ENCODE measurements around the gene IL11RA.
A peak's percentile ranks its signal among the peaks of the same experiment; 100 is the strongest.

IL11RA gene

GRCh38 chr9:34707130-34707529 is 55.1 kb downstream of the IL11RA start:
- Mint-ChIP-seq H3K9me3 (peaks cover 6% of the 10 kb centered on the region), H3K4me1 (peaks cover 1% of the 10 kb centered on the region), H3K4me3 (no peak overlapping the region), H3K27ac (no peak overlapping the region), H3K36me3 (ENCODE audit: low read depth) (peaks cover 6% of the 10 kb centered on the region), H3K27me3 (ENCODE audit: low read depth, poor library complexity) (peaks cover 25% of the 10 kb centered on the region)
- DNase-seq: no peak
- TF ChIP-seq, protein P1, sequence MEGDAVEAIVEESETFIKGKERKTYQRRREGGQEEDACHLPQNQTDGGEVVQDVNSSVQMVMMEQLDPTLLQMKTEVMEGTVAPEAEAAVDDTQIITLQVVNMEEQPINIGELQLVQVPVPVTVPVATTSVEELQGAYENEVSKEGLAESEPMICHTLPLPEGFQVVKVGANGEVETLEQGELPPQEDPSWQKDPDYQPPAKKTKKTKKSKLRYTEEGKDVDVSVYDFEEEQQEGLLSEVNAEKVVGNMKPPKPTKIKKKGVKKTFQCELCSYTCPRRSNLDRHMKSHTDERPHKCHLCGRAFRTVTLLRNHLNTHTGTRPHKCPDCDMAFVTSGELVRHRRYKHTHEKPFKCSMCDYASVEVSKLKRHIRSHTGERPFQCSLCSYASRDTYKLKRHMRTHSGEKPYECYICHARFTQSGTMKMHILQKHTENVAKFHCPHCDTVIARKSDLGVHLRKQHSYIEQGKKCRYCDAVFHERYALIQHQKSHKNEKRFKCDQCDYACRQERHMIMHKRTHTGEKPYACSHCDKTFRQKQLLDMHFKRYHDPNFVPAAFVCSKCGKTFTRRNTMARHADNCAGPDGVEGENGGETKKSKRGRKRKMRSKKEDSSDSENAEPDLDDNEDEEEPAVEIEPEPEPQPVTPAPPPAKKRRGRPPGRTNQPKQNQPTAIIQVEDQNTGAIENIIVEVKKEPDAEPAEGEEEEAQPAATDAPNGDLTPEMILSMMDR (IDR thresholded peaks at IDR 0.05): no peak

- TF ChIP-seq, protein P1 (IDR thresholded peaks at IDR 0.05): no peak
- H3K4me3 Mint-ChIP-seq: no peak overlapping the region
- no peak for DNase-seq
Observed at GRCh38 chr9:34709196-34709978, 57.4 kb downstream of the IL11RA start.

GRCh38 chr9:34710023-34710422 is 58.0 kb downstream of the IL11RA start, which contains the start of gene CCL21:
Gene CCL21 (minus strand): TSS chr9:34710136. CDS start chr9:34710066, 70 bp downstream.
- TF ChIP-seq, protein P1 (IDR thresholded peaks at IDR 0.05): no peak

More at GRCh38 chr9:34709196-34709978, 57.4 kb downstream of the IL11RA start:
- Mint-ChIP-seq H3K27ac (no peak overlapping the region), H3K9me3 (peaks cover 17% of the 10 kb centered on the region), H3K4me1 (no peaks in the 10 kb centered on the region), H3K27me3 (ENCODE audit: low read depth, poor library complexity) (peaks cover 26% of the 10 kb centered on the region), H3K36me3 (ENCODE audit: low read depth) (peaks cover 11% of the 10 kb centered on the region)

More at GRCh38 chr9:34710023-34710422, 58.0 kb downstream of the IL11RA start, which contains the start of gene CCL21:
- H3K36me3 Mint-ChIP-seq (ENCODE audit: low read depth): peaks cover 11% of the 10 kb centered on the region
- H3K27ac Mint-ChIP-seq: peak within 1 kb of the TSS; percentile 50
- peaks cover 17% of the 10 kb centered on the region for H3K9me3 Mint-ChIP-seq
- peaks cover 29% of the 10 kb centered on the region for H3K27me3 Mint-ChIP-seq (ENCODE audit: low read depth, poor library complexity)
- no peak within 1 kb of the TSS for H3K4me3 Mint-ChIP-seq
- DNase-seq: no peak
- H3K4me1 Mint-ChIP-seq: no peaks in the 10 kb centered on the region
